ENCODE results near the gene KIAA1755. TPM values are rescaled to one million over a fixed set of nuclear protein-coding genes. Genes with fewer than 3 reads are reported as not detected.

The KIAA1755 gene
- total RNA-seq, 1 donor from 2014 or later, result not detected

DNA sequence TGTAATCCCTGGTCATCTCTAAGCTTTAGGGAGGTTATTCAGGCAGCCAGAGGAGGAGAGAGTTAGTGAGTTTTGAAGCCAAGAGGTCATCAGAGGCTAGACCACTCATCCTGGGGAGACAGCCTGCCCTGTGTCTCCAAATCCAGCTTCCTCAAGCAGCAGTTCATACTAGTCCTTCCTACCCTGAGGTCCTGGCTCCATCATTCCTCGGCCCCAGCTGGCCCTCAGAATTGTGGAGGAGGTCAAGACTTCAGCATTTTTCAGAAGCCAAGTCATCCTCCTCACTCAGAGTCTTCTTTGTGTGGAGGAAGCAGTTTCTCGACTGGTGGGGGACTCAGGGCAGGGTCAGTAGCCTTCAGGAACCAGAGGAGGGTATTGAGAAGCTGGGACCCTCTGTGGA is 12.4 kb upstream of the KIAA1755 start:
- H3K4me3 Mint-ChIP-seq, result no peak overlapping the region
- intact Hi-C loops (cut with micrococcal nuclease), result no loop called here
- ChIA-PET CTCF (interaction anchor here (1.4 kb wide), 1 partner anchor 215 kb away, joined by 3 read pairs; no protein-coding TSS in a partner anchor), POLR2A (no interaction called here)
- H3K36me3 Mint-ChIP-seq (ENCODE audit: low read depth), result no peaks in the 10 kb centered on the region
- TF ChIP-seq, protein P1, sequence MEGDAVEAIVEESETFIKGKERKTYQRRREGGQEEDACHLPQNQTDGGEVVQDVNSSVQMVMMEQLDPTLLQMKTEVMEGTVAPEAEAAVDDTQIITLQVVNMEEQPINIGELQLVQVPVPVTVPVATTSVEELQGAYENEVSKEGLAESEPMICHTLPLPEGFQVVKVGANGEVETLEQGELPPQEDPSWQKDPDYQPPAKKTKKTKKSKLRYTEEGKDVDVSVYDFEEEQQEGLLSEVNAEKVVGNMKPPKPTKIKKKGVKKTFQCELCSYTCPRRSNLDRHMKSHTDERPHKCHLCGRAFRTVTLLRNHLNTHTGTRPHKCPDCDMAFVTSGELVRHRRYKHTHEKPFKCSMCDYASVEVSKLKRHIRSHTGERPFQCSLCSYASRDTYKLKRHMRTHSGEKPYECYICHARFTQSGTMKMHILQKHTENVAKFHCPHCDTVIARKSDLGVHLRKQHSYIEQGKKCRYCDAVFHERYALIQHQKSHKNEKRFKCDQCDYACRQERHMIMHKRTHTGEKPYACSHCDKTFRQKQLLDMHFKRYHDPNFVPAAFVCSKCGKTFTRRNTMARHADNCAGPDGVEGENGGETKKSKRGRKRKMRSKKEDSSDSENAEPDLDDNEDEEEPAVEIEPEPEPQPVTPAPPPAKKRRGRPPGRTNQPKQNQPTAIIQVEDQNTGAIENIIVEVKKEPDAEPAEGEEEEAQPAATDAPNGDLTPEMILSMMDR (IDR thresholded peaks at IDR 0.05), result no peak
- DNase-seq (no peak), ATAC-seq (ENCODE audit: low read depth) (no peak)
- H3K4me1 Mint-ChIP-seq, result no peaks in the 10 kb centered on the region
- H3K9me3 Mint-ChIP-seq, result no peaks in the 10 kb centered on the region
- no peak overlapping the region for H3K27ac Mint-ChIP-seq
- peaks cover 12% of the 10 kb centered on the region for H3K27me3 Mint-ChIP-seq

DNA sequence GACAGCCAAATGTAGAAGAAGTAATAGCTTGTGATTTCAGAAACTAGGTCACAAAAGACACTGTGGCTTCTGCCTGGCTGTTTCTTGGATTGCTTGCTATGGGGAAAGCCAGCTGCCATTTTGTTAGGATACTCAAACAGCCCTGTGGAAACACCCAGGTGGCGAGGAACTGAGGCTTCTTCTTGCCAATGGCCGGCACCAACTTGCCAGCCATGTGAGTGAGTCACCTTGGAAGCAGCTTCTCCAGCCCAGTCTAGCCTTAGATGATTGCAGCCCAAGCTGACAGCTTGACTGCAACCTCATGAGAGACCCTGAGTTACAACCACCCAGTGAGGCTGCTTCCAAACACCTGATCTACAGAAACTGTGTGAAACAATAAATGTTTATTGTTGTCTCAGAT is 11.9 kb upstream of the KIAA1755 start:
- H3K9me3 Mint-ChIP-seq, result no peaks in the 10 kb centered on the region
- no peak overlapping the region for H3K27ac Mint-ChIP-seq
- no peak for ATAC-seq (ENCODE audit: low read depth)
- ChIA-PET POLR2A (no interaction called here), CTCF (interaction anchor here (1.4 kb wide), 1 partner anchor 215 kb away, joined by 3 read pairs; no protein-coding TSS in a partner anchor)
- peaks cover 12% of the 10 kb centered on the region for H3K27me3 Mint-ChIP-seq
- H3K4me1 Mint-ChIP-seq, result no peaks in the 10 kb centered on the region
- TF ChIP-seq, protein P1 (IDR thresholded peaks at IDR 0.05), result no peak
- intact Hi-C loops (cut with micrococcal nuclease), result no loop called here
- no peaks in the 10 kb centered on the region for H3K36me3 Mint-ChIP-seq (ENCODE audit: low read depth)
- no peak overlapping the region for H3K4me3 Mint-ChIP-seq
- no peak for DNase-seq

DNA sequence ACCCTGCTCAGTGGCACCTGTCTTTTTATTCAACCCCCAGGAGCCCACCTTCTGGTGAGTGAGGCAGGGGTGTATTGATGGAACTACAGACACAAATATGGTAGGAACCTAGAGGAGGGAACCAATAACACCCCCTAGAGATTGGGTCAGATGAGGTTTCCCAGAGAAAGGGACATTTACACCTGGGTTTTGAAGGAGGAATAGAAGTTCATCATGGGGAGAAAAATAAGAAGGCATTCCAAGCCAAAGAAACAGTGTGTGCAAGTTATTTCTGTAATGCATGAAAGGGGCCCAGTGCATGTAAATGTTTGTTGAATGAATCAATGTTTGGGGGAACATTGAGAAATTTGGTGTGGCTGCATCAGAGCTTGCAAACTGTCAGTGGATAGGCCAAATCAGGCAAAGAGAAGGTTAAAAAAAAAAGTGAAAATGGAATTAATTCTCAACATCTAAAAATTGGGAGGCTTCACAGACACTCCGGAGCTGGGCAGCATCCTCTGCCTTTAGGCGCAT is 11.1 kb upstream of the KIAA1755 start:
- DNase-seq (no peak), ATAC-seq (ENCODE audit: low read depth) (no peak)
- no peaks in the 10 kb centered on the region for H3K36me3 Mint-ChIP-seq (ENCODE audit: low read depth)
- peaks cover 12% of the 10 kb centered on the region for H3K27me3 Mint-ChIP-seq
- intact Hi-C loops (cut with micrococcal nuclease), result no loop called here
- H3K4me3 Mint-ChIP-seq, result no peak overlapping the region
- H3K9me3 Mint-ChIP-seq, result no peaks in the 10 kb centered on the region
- TF ChIP-seq, protein P1 (IDR thresholded peaks at IDR 0.05), result no peak
- ChIA-PET POLR2A (no interaction called here), CTCF (interaction anchor here (1.4 kb wide), 1 partner anchor 214 kb away, joined by 3 read pairs; no protein-coding TSS in a partner anchor)
- H3K27ac Mint-ChIP-seq, result no peak overlapping the region
- no peaks in the 10 kb centered on the region for H3K4me1 Mint-ChIP-seq

DNA sequence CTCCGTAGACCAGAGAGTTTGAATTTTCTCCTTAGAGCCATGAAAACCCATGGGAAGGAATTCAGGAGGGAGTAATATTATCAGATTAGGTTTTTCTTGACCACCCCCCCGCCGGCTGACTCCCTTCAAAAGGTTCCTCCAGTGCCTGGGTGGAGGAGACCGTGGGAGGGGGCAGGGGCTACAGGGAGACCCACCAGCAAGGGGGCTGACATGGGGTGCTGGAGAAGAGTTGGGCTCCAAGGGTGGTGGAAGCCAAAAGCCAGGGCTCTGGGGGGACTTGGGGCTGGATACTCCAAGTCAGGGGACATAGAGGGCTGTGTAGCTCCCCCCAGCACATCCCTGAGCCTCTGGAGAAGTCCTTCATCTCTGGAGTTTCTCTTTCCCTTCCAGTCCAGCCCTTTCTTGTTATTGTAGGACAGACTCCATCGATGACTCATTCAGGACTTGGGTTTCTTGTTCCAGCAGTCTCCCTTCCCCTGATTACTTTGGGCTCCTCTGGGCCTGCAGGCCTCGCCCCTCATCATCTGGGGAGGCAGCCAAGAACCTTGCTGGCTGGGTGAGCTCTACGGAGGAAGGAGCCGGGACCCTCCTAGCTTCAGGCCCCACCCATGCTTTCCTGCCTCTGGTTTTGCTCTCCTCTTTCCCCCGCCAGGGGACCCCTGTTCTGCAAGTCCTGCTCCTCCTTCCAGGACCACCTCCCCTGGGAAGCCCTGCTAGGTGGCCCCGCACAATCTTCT is 10.5 kb upstream of the KIAA1755 start:
- ATAC-seq (ENCODE audit: low read depth) (no peak), DNase-seq (no peak)
- CTCF ChIA-PET, result no interaction called here
- POLR2A ChIA-PET, result no interaction called here
- Mint-ChIP-seq H3K4me1 (no peaks in the 10 kb centered on the region), H3K27me3 (peaks cover 12% of the 10 kb centered on the region), H3K4me3 (no peak overlapping the region), H3K9me3 (no peaks in the 10 kb centered on the region), H3K36me3 (ENCODE audit: low read depth) (no peaks in the 10 kb centered on the region), H3K27ac (no peak overlapping the region)
- TF ChIP-seq, protein P1 (IDR thresholded peaks at IDR 0.05), result no peak
- intact Hi-C loops (cut with micrococcal nuclease), result no loop called here

DNA sequence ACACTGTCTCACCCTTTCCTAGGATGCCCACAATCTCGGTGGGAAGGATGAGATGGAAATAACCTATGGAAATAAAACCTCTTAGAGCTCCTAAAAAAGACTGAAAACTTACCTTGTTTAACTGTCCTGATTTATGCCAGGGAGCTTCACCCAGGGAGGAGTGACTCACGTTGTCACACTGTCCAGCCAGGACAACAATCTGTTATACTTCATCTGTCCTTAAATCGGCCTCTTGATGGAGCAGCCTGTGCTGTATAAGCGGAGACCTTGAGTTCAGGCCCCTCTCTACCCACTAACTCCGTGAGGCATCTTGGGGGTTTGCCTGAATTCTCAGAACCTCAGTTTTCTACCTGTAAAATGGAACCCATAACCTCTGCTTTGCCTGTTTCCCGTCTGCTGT is 9.2 kb upstream of the KIAA1755 start:
- CTCF ChIA-PET, result interaction anchor here (0.7 kb wide), 1 partner anchor 10 kb away, joined by 3 read pairs; no protein-coding TSS in a partner anchor
- Mint-ChIP-seq H3K27ac (no peak overlapping the region), H3K4me3 (no peak overlapping the region), H3K36me3 (ENCODE audit: low read depth) (no peaks in the 10 kb centered on the region), H3K4me1 (no peaks in the 10 kb centered on the region), H3K9me3 (no peaks in the 10 kb centered on the region), H3K27me3 (peaks cover 22% of the 10 kb centered on the region)
- intact Hi-C loops (cut with micrococcal nuclease), result no loop called here
- DNase-seq (no peak), ATAC-seq (ENCODE audit: low read depth) (no peak)
- TF ChIP-seq, protein P1 (IDR thresholded peaks at IDR 0.05), result no peak
- POLR2A ChIA-PET, result no interaction called here

Data from activated B cell treated with CpG ODN at 0.5 μM for 24 hours (primary cell).